Measurements from ENCODE around the gene KERA.

The KERA gene

GRCh38 chr12:91037276-91037675 lies 20.5 kb downstream of the KERA start:
- Histone ChIP-seq H2BK5ac (ENCODE audit: low read depth, low read length, poor library complexity, severe bottlenecking) (peak overlapping the region; percentile 31), H3K4me1 (ENCODE audit: control insufficient read depth, insufficient read depth, low read depth, low read length) (no peaks in the 10 kb centered on the region)
- no peak for DNase-seq

GRCh38 chr12:91033251-91033650 lies 24.6 kb downstream of the KERA start:
- H2BK15ac ChIP-seq (ENCODE audit: low read depth, poor library complexity, severe bottlenecking), result no peak overlapping the region
- no peak overlapping the region for H2BK120ac ChIP-seq (ENCODE audit: low read depth, low read length)
- H3K36me3 ChIP-seq (ENCODE audit: control insufficient read depth in 1 of 2, insufficient read depth in 2 of 2, low read depth in 1 of 2, low read length in 2 of 2), result no peaks in the 10 kb centered on the region
- no peak overlapping the region for H4K91ac ChIP-seq (ENCODE audit: low read length)
- no peak overlapping the region for H3K27ac ChIP-seq (ENCODE audit: low read length, poor library complexity, severe bottlenecking)
- H2BK5ac ChIP-seq (ENCODE audit: low read depth, low read length, poor library complexity, severe bottlenecking), result no peak overlapping the region
- no peak overlapping the region for H3K23ac ChIP-seq (ENCODE audit: low read length in 2 of 2)
- H2BK12ac ChIP-seq (ENCODE audit: low read length in 2 of 2), result no peak overlapping the region
- H3K27me3 ChIP-seq (ENCODE audit: control insufficient read depth in 1 of 2, insufficient read depth in 1 of 2, low read length in 2 of 2), result no peaks in the 10 kb centered on the region
- H3K4me3 ChIP-seq (ENCODE audit: insufficient read depth in 1 of 2, low read depth in 1 of 2, low read length in 2 of 2), result no peak overlapping the region
- H3K18ac ChIP-seq (ENCODE audit: low read depth in 1 of 2, low read length in 2 of 2), result no peak overlapping the region
- H3K14ac ChIP-seq (ENCODE audit: low read length in 2 of 2), result no peak overlapping the region
- 100% methylated on average over 1 of the region's 2 CpGs for WGBS
- no peaks in the 10 kb centered on the region for H3K9me3 ChIP-seq (ENCODE audit: control insufficient read depth, low read length)
- no peaks in the 10 kb centered on the region for H3K79me1 ChIP-seq (replicated peaks; ENCODE audit: low read length, poor library complexity, severe bottlenecking)
- no peak overlapping the region for H4K8ac ChIP-seq (ENCODE audit: low read length)
- DNase-seq, result no peak
- no peak overlapping the region for H3K9ac ChIP-seq (ENCODE audit: low read length)
- no peak overlapping the region for H2AK5ac ChIP-seq (ENCODE audit: low read length, severe bottlenecking)
- H3K4me1 ChIP-seq (ENCODE audit: control insufficient read depth, insufficient read depth, low read depth, low read length), result no peaks in the 10 kb centered on the region
- no peak overlapping the region for H3K4ac ChIP-seq (ENCODE audit: low read depth in 1 of 2, low read length in 2 of 2)
- no peak overlapping the region for H2AFZ ChIP-seq (ENCODE audit: low read depth, low read length)
- no peak overlapping the region for H3K4me2 ChIP-seq (ENCODE audit: low read length, poor library complexity, severe bottlenecking)

More at GRCh38 chr12:91037276-91037675, 20.5 kb downstream of the KERA start:
- H3K4ac ChIP-seq (ENCODE audit: low read depth in 1 of 2, low read length in 2 of 2), result no peak overlapping the region
- no peak overlapping the region for H4K91ac ChIP-seq (ENCODE audit: low read length)
- H3K18ac ChIP-seq (ENCODE audit: low read depth in 1 of 2, low read length in 2 of 2), result no peak overlapping the region
- no peak overlapping the region for H3K4me2 ChIP-seq (ENCODE audit: low read length, poor library complexity, severe bottlenecking)
- H3K27me3 ChIP-seq (ENCODE audit: control insufficient read depth in 1 of 2, insufficient read depth in 1 of 2, low read length in 2 of 2), result no peaks in the 10 kb centered on the region
- H3K14ac ChIP-seq (ENCODE audit: low read length in 2 of 2), result no peak overlapping the region
- H4K8ac ChIP-seq (ENCODE audit: low read length), result no peak overlapping the region
- H3K9ac ChIP-seq (ENCODE audit: low read length), result peak overlapping the region; percentile 54
- H2BK12ac ChIP-seq (ENCODE audit: low read length in 2 of 2), result no peak overlapping the region
- H3K9me3 ChIP-seq (ENCODE audit: control insufficient read depth, low read length), result no peaks in the 10 kb centered on the region
- no peak overlapping the region for H3K27ac ChIP-seq (ENCODE audit: low read length, poor library complexity, severe bottlenecking)
- H3K4me3 ChIP-seq (ENCODE audit: insufficient read depth in 1 of 2, low read depth in 1 of 2, low read length in 2 of 2), result no peak overlapping the region
- no peak overlapping the region for H2AK5ac ChIP-seq (ENCODE audit: low read length, severe bottlenecking)
- no peaks in the 10 kb centered on the region for H3K36me3 ChIP-seq (ENCODE audit: control insufficient read depth in 1 of 2, insufficient read depth in 2 of 2, low read depth in 1 of 2, low read length in 2 of 2)
- no peak overlapping the region for H2AFZ ChIP-seq (ENCODE audit: low read depth, low read length)
- H2BK15ac ChIP-seq (ENCODE audit: low read depth, poor library complexity, severe bottlenecking), result no peak overlapping the region
- no peaks in the 10 kb centered on the region for H3K79me1 ChIP-seq (replicated peaks; ENCODE audit: low read length, poor library complexity, severe bottlenecking)
- H2BK120ac ChIP-seq (ENCODE audit: low read depth, low read length), result no peak overlapping the region
- H3K23ac ChIP-seq (ENCODE audit: low read length in 2 of 2), result no peak overlapping the region

- Histone ChIP-seq H3K79me1 (replicated peaks; ENCODE audit: low read length, poor library complexity, severe bottlenecking) (no peaks in the 10 kb centered on the region), H3K23ac (ENCODE audit: low read length in 2 of 2) (no peak overlapping the region), H2BK5ac (ENCODE audit: low read depth, low read length, poor library complexity, severe bottlenecking) (no peak overlapping the region), H2BK12ac (ENCODE audit: low read length in 2 of 2) (peak overlapping the region in 1 of 2 experiments; percentile 25), H3K27ac (ENCODE audit: low read length, poor library complexity, severe bottlenecking) (no peak overlapping the region), H3K4me3 (ENCODE audit: insufficient read depth in 1 of 2, low read depth in 1 of 2, low read length in 2 of 2) (no peak overlapping the region), H2AK5ac (ENCODE audit: low read length, severe bottlenecking) (no peak overlapping the region), H3K18ac (ENCODE audit: low read depth in 1 of 2, low read length in 2 of 2) (peak overlapping the region in 1 of 2 experiments; percentile 40), H3K36me3 (ENCODE audit: control insufficient read depth in 1 of 2, insufficient read depth in 2 of 2, low read depth in 1 of 2, low read length in 2 of 2) (no peaks in the 10 kb centered on the region), H3K14ac (ENCODE audit: low read length in 2 of 2) (no peak overlapping the region), H3K27me3 (ENCODE audit: control insufficient read depth in 1 of 2, insufficient read depth in 1 of 2, low read length in 2 of 2) (no peaks in the 10 kb centered on the region), H3K4me1 (ENCODE audit: control insufficient read depth, insufficient read depth, low read depth, low read length) (no peaks in the 10 kb centered on the region), H2AFZ (ENCODE audit: low read depth, low read length) (no peak overlapping the region), H4K91ac (ENCODE audit: low read length) (no peak overlapping the region), H4K8ac (ENCODE audit: low read length) (no peak overlapping the region), H3K9ac (ENCODE audit: low read length) (no peak overlapping the region), H2BK15ac (ENCODE audit: low read depth, poor library complexity, severe bottlenecking) (no peak overlapping the region), H3K9me3 (ENCODE audit: control insufficient read depth, low read length) (no peaks in the 10 kb centered on the region), H2BK120ac (ENCODE audit: low read depth, low read length) (peak overlapping the region; percentile 43), H3K4ac (ENCODE audit: low read depth in 1 of 2, low read length in 2 of 2) (no peak overlapping the region), H3K4me2 (ENCODE audit: low read length, poor library complexity, severe bottlenecking) (no peak overlapping the region)
- WGBS, result no CpG with 5 or more reads among the region's 1 CpG
- peak; percentile 79 for DNase-seq
These were observed 34.4 kb downstream of the KERA start for GRCh38 chr12:91023326-91024004.

- Histone ChIP-seq H4K8ac (ENCODE audit: low read length) (no peak overlapping the region), H3K18ac (ENCODE audit: low read depth in 1 of 2, low read length in 2 of 2) (no peak overlapping the region), H3K4me2 (ENCODE audit: low read length, poor library complexity, severe bottlenecking) (no peak overlapping the region), H2AK5ac (ENCODE audit: low read length, severe bottlenecking) (no peak overlapping the region), H3K4me1 (ENCODE audit: control insufficient read depth, insufficient read depth, low read depth, low read length) (no peaks in the 10 kb centered on the region), H3K23ac (ENCODE audit: low read length in 2 of 2) (no peak overlapping the region), H2BK12ac (ENCODE audit: low read length in 2 of 2) (no peak overlapping the region), H3K4ac (ENCODE audit: low read depth in 1 of 2, low read length in 2 of 2) (no peak overlapping the region), H2AFZ (ENCODE audit: low read depth, low read length) (no peak overlapping the region), H2BK15ac (ENCODE audit: low read depth, poor library complexity, severe bottlenecking) (no peak overlapping the region), H3K9me3 (ENCODE audit: control insufficient read depth, low read length) (no peaks in the 10 kb centered on the region), H3K79me1 (replicated peaks; ENCODE audit: low read length, poor library complexity, severe bottlenecking) (no peaks in the 10 kb centered on the region), H3K27ac (ENCODE audit: low read length, poor library complexity, severe bottlenecking) (no peak overlapping the region), H2BK5ac (ENCODE audit: low read depth, low read length, poor library complexity, severe bottlenecking) (no peak overlapping the region), H3K4me3 (ENCODE audit: insufficient read depth in 1 of 2, low read depth in 1 of 2, low read length in 2 of 2) (no peak overlapping the region), H2BK120ac (ENCODE audit: low read depth, low read length) (no peak overlapping the region), H4K91ac (ENCODE audit: low read length) (no peak overlapping the region), H3K9ac (ENCODE audit: low read length) (no peak overlapping the region), H3K36me3 (ENCODE audit: control insufficient read depth in 1 of 2, insufficient read depth in 2 of 2, low read depth in 1 of 2, low read length in 2 of 2) (no peaks in the 10 kb centered on the region), H3K14ac (ENCODE audit: low read length in 2 of 2) (no peak overlapping the region), H3K27me3 (ENCODE audit: control insufficient read depth in 1 of 2, insufficient read depth in 1 of 2, low read length in 2 of 2) (no peaks in the 10 kb centered on the region)
- 96% methylated on average over 1 of the region's 2 CpGs for WGBS
- no peak for DNase-seq
These were observed 36.7 kb downstream of the KERA start for GRCh38 chr12:91021076-91021475.

Data from mesenchymal stem cell (in vitro differentiated cells and primary cell).